ENCODE results near the gene ZNF830.
A peak's percentile ranks its signal among the peaks of the same experiment; 100 is the strongest.
"Not testable (repeated sequence)": the region's sequence is repeated elsewhere in the genome, so short reads cannot be mapped to it uniquely, and the experiment has no call there.

Gene ZNF830

GRCh38 chr17:34991606-34992005, 30.3 kb downstream of the ZNF830 start:
- ATAC-seq, result no peak

- no peak for ATAC-seq
Measured at GRCh38 chr17:34993031-34993430, 31.7 kb downstream of the ZNF830 start.

GRCh38 chr17:34996422-34997285, 35.3 kb downstream of the ZNF830 start:
- ATAC-seq, result no peak

GRCh38 chr17:34997355-34997862, 36.1 kb downstream of the ZNF830 start:
- ATAC-seq, result no peak

- peak; percentile 90 to 96 for ATAC-seq
Measured at GRCh38 chr17:34998205-34998604, 36.9 kb downstream of the ZNF830 start.

- ATAC-seq, result no peak
Measured at GRCh38 chr17:34999456-34999855, 38.1 kb downstream of the ZNF830 start.

GRCh38 chr17:35000965-35001364, 39.6 kb downstream of the ZNF830 start:
- ATAC-seq, result not testable (repeated sequence)

GRCh38 chr17:35001549-35001948, 40.2 kb downstream of the ZNF830 start:
- ATAC-seq, result no peak

GRCh38 chr17:35002876-35003551, 41.7 kb downstream of the ZNF830 start:
- no peak for ATAC-seq

- no peak for ATAC-seq
Measured at GRCh38 chr17:35003778-35004177, 42.4 kb downstream of the ZNF830 start.

- ATAC-seq, result no peak
Measured at GRCh38 chr17:35006345-35006744, 45.0 kb downstream of the ZNF830 start.

- no peak for ATAC-seq
Measured at GRCh38 chr17:35006961-35007360, 45.6 kb downstream of the ZNF830 start.

- no peak for ATAC-seq
Measured at GRCh38 chr17:35010093-35010492, 48.8 kb downstream of the ZNF830 start.

- no peak for ATAC-seq
Measured at GRCh38 chr17:35011671-35012216, 50.4 kb downstream of the ZNF830 start.

Measured in activated CD4-positive, CD25-positive, alpha-beta regulatory T cell treated with anti-CD3 and anti-CD28 coated beads, Interleukin-2, amount 50 U/mL, for 24 hours (primary cell).